GM23338 (cell line): ENCODE data around the gene ENOX1. TPM values are rescaled to one million over a fixed set of nuclear protein-coding genes. Genes with fewer than 3 reads are reported as not detected.

Experiments
- ATAC-seq: fragments of 200-7000 bp; cut with Tn5 transposase; 3 replicates; pipeline ENCODE4 v1.9.1; 2020
- DNase-seq: peaks from one replicate; pipeline ENCODE4 v3.0.0-alpha.2; 2015; ENCODE audit warnings: low spot score
- H2AFZ ChIP-seq: fragments of 200-600 bp; sonication (generic); 2 replicates; pipeline ENCODE4 v1.8.0; 2016; ENCODE audit warnings: antibody characterized with exemption, mild to moderate bottlenecking, moderate library complexity
- H3F3A ChIP-seq: fragments of 200-600 bp; sonication (generic); replicated peaks from 2 replicates; pipeline ENCODE4 v1.8.0; 2017; ENCODE audit warnings: antibody characterized with exemption, mixed run types, low read depth
- H3K27ac ChIP-seq: fragments of 200-600 bp; sonication (generic); 2 replicates; pipeline ENCODE4 v1.6.1; 2016; ENCODE audit warnings: low read depth
- H3K27me3 ChIP-seq: fragments of 200-600 bp; sonication (generic); 2 replicates; pipeline ENCODE4 v1.8.0; 2016; ENCODE audit warnings: mild to moderate bottlenecking, mixed run types, moderate library complexity; ENCODE audit not compliant: insufficient read depth
- H3K36me3 ChIP-seq: fragments of 200-600 bp; sonication (generic); 2 replicates; pipeline ENCODE4 v1.8.0; 2016; ENCODE audit warnings: mild to moderate bottlenecking; ENCODE audit not compliant: insufficient read depth
- H3K4me1 ChIP-seq: fragments of 200-600 bp; sonication (generic); 2 replicates; pipeline ENCODE4 v1.8.0; 2016; ENCODE audit warnings: mild to moderate bottlenecking, moderate library complexity; ENCODE audit not compliant: insufficient read depth
- H3K4me2 ChIP-seq: fragments of 200-600 bp; sonication (generic); 2 replicates; pipeline ENCODE4 v1.7.1; 2017; ENCODE audit warnings: mixed run types
- H3K4me3 ChIP-seq: fragments of 200-600 bp; sonication (generic); 2 replicates; pipeline ENCODE4 v1.6.1; 2016; ENCODE audit warnings: mixed run types
- H3K79me2 ChIP-seq: fragments of 200-600 bp; sonication (generic); replicated peaks from 2 replicates; pipeline ENCODE4 v1.8.0; 2017; ENCODE audit warnings: mild to moderate bottlenecking; ENCODE audit not compliant: insufficient read depth
- H3K9me2 ChIP-seq: fragments of 200-600 bp; sonication (generic); 2 replicates; pipeline ENCODE4 v1.8.0; 2017; ENCODE audit not compliant: insufficient read depth
- H4K20me1 ChIP-seq: fragments of 200-600 bp; sonication (generic); replicated peaks from 2 replicates; pipeline ENCODE4 v1.8.0; 2017; ENCODE audit warnings: mild to moderate bottlenecking; ENCODE audit not compliant: insufficient read depth
- H3K27ac Mint-ChIP-seq: 2 replicates; pipeline ENCODE4 v1.8.0; 2020; ENCODE audit warnings: inconsistent platforms, mild to moderate bottlenecking, moderate library complexity, mixed read lengths
- H3K27me3 Mint-ChIP-seq: 3 replicates; pipeline ENCODE4 v1.8.0; 2022; ENCODE audit warnings: low read depth, mild to moderate bottlenecking, moderate library complexity, mixed read lengths, inconsistent platforms; ENCODE audit not compliant: insufficient read depth, poor library complexity
- H3K36me3 Mint-ChIP-seq: 3 replicates; pipeline ENCODE4 v1.8.0; 2021; ENCODE audit warnings: low read depth, mild to moderate bottlenecking, inconsistent platforms, moderate library complexity, mixed read lengths
- H3K4me1 Mint-ChIP-seq: 3 replicates; pipeline ENCODE4 v1.8.0; 2020; ENCODE audit warnings: mild to moderate bottlenecking, inconsistent platforms, mixed read lengths
- H3K4me3 Mint-ChIP-seq: 3 replicates; pipeline ENCODE4 v1.8.0; 2021; ENCODE audit warnings: moderate library complexity, mild to moderate bottlenecking, inconsistent platforms, mixed read lengths
- H3K9me3 Mint-ChIP-seq: 3 replicates; pipeline ENCODE4 v1.8.0; 2020; ENCODE audit warnings: moderate library complexity, mild to moderate bottlenecking, inconsistent platforms, mixed read lengths
- CREB1 ChIP-seq: fragments of 250-450 bp; sonication (Bioruptor Pico); IDR thresholded peaks from 2 replicates; pipeline ENCODE4 v1.5.0; 2020; ENCODE audit warnings: low read depth, mild to moderate bottlenecking, moderate library complexity
- EZH2 ChIP-seq: fragments of 200-600 bp; sonication (generic); IDR thresholded peaks from one replicate; pipeline ENCODE4 v1.8.0; 2017; ENCODE audit warnings: antibody characterized with exemption, mild to moderate bottlenecking, low read depth; ENCODE audit not compliant: unreplicated experiment
- JUNB ChIP-seq: IDR thresholded peaks from one replicate; pipeline ENCODE4 v1.6.1; 2016; ENCODE audit warnings: antibody characterized with exemption; ENCODE audit not compliant: unreplicated experiment
- NANOG ChIP-seq: IDR thresholded peaks from 2 replicates; pipeline ENCODE4 v1.6.1; 2016; ENCODE audit warnings: antibody characterized with exemption, borderline replicate concordance
- STAT1 ChIP-seq: IDR thresholded peaks from one replicate; pipeline ENCODE4 v1.6.1; 2016; ENCODE audit warnings: antibody characterized with exemption; ENCODE audit not compliant: unreplicated experiment
- polyA plus RNA-seq: library from polyadenylated mRNA; unstranded; fragments of >200 nt; fragmentation: Nextera tagmentation; extraction: Ambion mirVana; gene quantifications from 2 replicates; pipeline ENCODE4 v1.2.1, GENCODE V29; 2016
- total RNA-seq: library from RNA; depleted of rRNA; stranded (reverse); fragments of >200 nt; shearing (Covaris generic); gene quantifications from 2 replicates; pipeline ENCODE4 v1.2.3, GENCODE V29; 2014
- TF ChIP-seq, protein P1 (sequence below): fragments of 250-450 bp; sonication (Bioruptor Pico); IDR thresholded peaks from 2 replicates; pipeline ENCODE4 v1.5.0; 2020; ENCODE audit warnings: mild to moderate bottlenecking, moderate library complexity
- TF ChIP-seq, protein P2 (sequence below): IDR thresholded peaks from one replicate; pipeline ENCODE4 v1.6.1; 2018; ENCODE audit warnings: antibody characterized with exemption; ENCODE audit not compliant: unreplicated experiment

The ENOX1 gene
- total and polyA plus RNA-seq, 2 experiments from 2014 or later: 0.66 to 0.81 TPM

DNA sequence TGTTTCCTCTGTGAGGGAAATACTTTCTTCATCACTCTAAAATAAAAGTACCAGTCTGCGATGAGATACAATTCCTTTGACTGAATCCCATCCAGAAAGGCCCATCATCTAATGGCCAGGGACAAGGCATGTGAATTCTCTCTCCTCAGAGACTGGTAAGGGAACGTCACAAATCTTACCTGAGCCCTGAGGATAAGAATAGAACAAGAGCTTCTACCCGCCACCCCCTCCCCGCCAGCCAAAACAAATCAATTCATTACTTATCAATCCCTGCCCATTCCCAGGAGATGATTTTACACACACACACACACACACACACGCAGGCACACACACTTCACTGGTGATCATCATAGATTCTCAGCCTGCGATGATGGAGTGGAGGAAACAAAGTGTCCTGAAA lies 564.7 kb downstream of the ENOX1 start:
- H3K27me3 Mint-ChIP-seq: peaks cover 4% of the 10 kb centered on the region
- no peaks in the 10 kb centered on the region for H3K36me3 Mint-ChIP-seq
- H3K9me3 Mint-ChIP-seq: no peaks in the 10 kb centered on the region
- H3K4me2 ChIP-seq: no peak overlapping the region
- H3K79me2 ChIP-seq: no peaks in the 10 kb centered on the region
- no peaks in the 10 kb centered on the region for H4K20me1 ChIP-seq
- no peaks in the 10 kb centered on the region for H3K9me2 ChIP-seq
- no peak overlapping the region for H3K27ac Mint-ChIP-seq
- no peaks in the 10 kb centered on the region for H3K4me1 ChIP-seq
- H3K27ac ChIP-seq: no peak overlapping the region
- no peak overlapping the region for H3K4me3 ChIP-seq
- ATAC-seq (no peak), DNase-seq (no peak)
- no peaks in the 10 kb centered on the region for H3K36me3 ChIP-seq
- TF ChIP-seq EZH2 (no peak), STAT1 (no peak), CREB1 (CRISPR knock-in tag) (no peak), JUNB (no peak), NANOG (no peak)
- TF ChIP-seq, protein P1, sequence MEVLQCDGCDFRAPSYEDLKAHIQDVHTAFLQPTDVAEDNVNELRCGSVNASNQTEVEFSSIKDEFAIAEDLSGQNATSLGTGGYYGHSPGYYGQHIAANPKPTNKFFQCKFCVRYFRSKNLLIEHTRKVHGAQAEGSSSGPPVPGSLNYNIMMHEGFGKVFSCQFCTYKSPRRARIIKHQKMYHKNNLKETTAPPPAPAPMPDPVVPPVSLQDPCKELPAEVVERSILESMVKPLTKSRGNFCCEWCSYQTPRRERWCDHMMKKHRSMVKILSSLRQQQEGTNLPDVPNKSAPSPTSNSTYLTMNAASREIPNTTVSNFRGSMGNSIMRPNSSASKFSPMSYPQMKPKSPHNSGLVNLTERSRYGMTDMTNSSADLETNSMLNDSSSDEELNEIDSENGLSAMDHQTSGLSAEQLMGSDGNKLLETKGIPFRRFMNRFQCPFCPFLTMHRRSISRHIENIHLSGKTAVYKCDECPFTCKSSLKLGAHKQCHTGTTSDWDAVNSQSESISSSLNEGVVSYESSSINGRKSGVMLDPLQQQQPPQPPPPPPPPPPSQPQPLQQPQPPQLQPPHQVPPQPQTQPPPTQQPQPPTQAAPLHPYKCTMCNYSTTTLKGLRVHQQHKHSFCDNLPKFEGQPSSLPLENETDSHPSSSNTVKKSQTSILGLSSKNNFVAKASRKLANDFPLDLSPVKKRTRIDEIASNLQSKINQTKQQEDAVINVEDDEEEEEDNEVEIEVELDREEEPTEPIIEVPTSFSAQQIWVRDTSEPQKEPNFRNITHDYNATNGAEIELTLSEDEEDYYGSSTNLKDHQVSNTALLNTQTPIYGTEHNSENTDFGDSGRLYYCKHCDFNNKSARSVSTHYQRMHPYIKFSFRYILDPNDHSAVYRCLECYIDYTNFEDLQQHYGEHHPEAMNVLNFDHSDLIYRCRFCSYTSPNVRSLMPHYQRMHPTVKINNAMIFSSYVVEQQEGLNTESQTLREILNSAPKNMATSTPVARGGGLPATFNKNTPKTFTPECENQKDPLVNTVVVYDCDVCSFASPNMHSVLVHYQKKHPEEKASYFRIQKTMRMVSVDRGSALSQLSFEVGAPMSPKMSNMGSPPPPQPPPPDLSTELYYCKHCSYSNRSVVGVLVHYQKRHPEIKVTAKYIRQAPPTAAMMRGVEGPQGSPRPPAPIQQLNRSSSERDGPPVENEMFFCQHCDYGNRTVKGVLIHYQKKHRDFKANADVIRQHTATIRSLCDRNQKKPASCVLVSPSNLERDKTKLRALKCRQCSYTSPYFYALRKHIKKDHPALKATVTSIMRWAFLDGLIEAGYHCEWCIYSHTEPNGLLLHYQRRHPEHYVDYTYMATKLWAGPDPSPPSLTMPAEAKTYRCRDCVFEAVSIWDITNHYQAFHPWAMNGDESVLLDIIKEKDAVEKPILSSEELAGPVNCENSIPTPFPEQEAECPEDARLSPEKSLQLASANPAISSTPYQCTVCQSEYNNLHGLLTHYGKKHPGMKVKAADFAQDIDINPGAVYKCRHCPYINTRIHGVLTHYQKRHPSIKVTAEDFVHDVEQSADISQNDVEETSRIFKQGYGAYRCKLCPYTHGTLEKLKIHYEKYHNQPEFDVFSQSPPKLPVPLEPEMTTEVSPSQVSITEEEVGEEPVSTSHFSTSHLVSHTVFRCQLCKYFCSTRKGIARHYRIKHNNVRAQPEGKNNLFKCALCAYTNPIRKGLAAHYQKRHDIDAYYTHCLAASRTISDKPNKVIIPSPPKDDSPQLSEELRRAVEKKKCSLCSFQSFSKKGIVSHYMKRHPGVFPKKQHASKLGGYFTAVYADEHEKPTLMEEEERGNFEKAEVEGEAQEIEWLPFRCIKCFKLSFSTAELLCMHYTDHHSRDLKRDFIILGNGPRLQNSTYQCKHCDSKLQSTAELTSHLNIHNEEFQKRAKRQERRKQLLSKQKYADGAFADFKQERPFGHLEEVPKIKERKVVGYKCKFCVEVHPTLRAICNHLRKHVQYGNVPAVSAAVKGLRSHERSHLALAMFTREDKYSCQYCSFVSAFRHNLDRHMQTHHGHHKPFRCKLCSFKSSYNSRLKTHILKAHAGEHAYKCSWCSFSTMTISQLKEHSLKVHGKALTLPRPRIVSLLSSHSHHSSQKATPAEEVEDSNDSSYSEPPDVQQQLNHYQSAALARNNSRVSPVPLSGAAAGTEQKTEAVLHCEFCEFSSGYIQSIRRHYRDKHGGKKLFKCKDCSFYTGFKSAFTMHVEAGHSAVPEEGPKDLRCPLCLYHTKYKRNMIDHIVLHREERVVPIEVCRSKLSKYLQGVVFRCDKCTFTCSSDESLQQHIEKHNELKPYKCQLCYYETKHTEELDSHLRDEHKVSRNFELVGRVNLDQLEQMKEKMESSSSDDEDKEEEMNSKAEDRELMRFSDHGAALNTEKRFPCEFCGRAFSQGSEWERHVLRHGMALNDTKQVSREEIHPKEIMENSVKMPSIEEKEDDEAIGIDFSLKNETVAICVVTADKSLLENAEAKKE (CRISPR knock-in tag): no peak
- TF ChIP-seq, protein P2, sequence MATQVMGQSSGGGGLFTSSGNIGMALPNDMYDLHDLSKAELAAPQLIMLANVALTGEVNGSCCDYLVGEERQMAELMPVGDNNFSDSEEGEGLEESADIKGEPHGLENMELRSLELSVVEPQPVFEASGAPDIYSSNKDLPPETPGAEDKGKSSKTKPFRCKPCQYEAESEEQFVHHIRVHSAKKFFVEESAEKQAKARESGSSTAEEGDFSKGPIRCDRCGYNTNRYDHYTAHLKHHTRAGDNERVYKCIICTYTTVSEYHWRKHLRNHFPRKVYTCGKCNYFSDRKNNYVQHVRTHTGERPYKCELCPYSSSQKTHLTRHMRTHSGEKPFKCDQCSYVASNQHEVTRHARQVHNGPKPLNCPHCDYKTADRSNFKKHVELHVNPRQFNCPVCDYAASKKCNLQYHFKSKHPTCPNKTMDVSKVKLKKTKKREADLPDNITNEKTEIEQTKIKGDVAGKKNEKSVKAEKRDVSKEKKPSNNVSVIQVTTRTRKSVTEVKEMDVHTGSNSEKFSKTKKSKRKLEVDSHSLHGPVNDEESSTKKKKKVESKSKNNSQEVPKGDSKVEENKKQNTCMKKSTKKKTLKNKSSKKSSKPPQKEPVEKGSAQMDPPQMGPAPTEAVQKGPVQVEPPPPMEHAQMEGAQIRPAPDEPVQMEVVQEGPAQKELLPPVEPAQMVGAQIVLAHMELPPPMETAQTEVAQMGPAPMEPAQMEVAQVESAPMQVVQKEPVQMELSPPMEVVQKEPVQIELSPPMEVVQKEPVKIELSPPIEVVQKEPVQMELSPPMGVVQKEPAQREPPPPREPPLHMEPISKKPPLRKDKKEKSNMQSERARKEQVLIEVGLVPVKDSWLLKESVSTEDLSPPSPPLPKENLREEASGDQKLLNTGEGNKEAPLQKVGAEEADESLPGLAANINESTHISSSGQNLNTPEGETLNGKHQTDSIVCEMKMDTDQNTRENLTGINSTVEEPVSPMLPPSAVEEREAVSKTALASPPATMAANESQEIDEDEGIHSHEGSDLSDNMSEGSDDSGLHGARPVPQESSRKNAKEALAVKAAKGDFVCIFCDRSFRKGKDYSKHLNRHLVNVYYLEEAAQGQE: no peak
- H3K4me3 Mint-ChIP-seq: no peak overlapping the region
- peaks cover 3% of the 10 kb centered on the region for H3K4me1 Mint-ChIP-seq
- no peaks in the 10 kb centered on the region for H3K27me3 ChIP-seq
- no peaks in the 10 kb centered on the region for H3F3A ChIP-seq
- H2AFZ ChIP-seq: peak overlapping the region; percentile 5; the same call in 1 of the 2 replicates
